H1 (cell line): ENCODE data around the gene SLC30A10. TPM values are rescaled to one million over a fixed set of nuclear protein-coding genes. Genes with fewer than 3 reads are reported as not detected.

Experiments
- CTCF ChIA-PET: fragments of 300-600 bp; sonication (Branson Sonifier 250); formaldehyde crosslinking; loops from one replicate; lab custom pipeline; 2021; ENCODE audit not compliant: partially characterized antibody; lab: Charles Lee
- POLR2A ChIA-PET: fragments of 300-600 bp; sonication (Branson Sonifier 250); formaldehyde crosslinking; loops from one replicate; lab custom pipeline; 2021; ENCODE audit warnings: inconsistent platforms; ENCODE audit not compliant: partially characterized antibody; lab: Charles Lee
- DNase-seq, 2 experiments: peaks; one replicate each; pipeline versions ENCODE4 v3.0.0 to v3.0.0-alpha.2; 2010 to 2022; ENCODE audit warnings: low spot score in 2 of 2, low read depth in 1 of 2, mixed read lengths in 1 of 2
- FAIRE-seq: peaks from 2 replicates; lab custom pipeline; 2011; peaks lifted over from hg19 to GRCh38; lab: Jason Lieb, UNC
- H2AFZ ChIP-seq: 2 replicates; pipeline ENCODE4 v1.8.1; 2012; ENCODE audit warnings: low read length, inconsistent platforms
- H2AK5ac ChIP-seq: 2 replicates; pipeline ENCODE4 v1.6.1; 2013; ENCODE audit warnings: low read depth, low read length
- H2BK120ac ChIP-seq: replicated peaks from 2 replicates; pipeline ENCODE3; 2013; ENCODE audit warnings: low read depth, low read length, inconsistent platforms
- H2BK12ac ChIP-seq: 2 replicates; pipeline ENCODE4 v1.6.1; 2013; ENCODE audit warnings: low read depth, low read length
- H2BK15ac ChIP-seq: 2 replicates; pipeline ENCODE4 v1.6.1; 2013; ENCODE audit warnings: low read length
- H2BK20ac ChIP-seq: 2 replicates; pipeline ENCODE4 v1.6.1; 2013; ENCODE audit warnings: low read length
- H2BK5ac ChIP-seq: 2 replicates; pipeline ENCODE4 v1.6.1; 2013; ENCODE audit warnings: low read depth, low read length
- H3K14ac ChIP-seq: 2 replicates; pipeline ENCODE4 v1.6.1; 2013; ENCODE audit warnings: inconsistent platforms; ENCODE audit not compliant: insufficient read length
- H3K18ac ChIP-seq: 2 replicates; pipeline ENCODE4 v1.6.1; 2013; ENCODE audit warnings: low read length; ENCODE audit errors: extremely low read depth
- H3K23ac ChIP-seq: 2 replicates; pipeline ENCODE4 v1.6.1; 2013; ENCODE audit warnings: inconsistent platforms; ENCODE audit not compliant: insufficient read length
- H3K23me2 ChIP-seq: 2 replicates; pipeline ENCODE4 v1.6.1; 2013; ENCODE audit warnings: low read depth, low read length
- H3K27ac ChIP-seq: 2 replicates; pipeline ENCODE4 v1.6.1; 2011; ENCODE audit warnings: low read depth, low read length, inconsistent platforms
- H3K27me3 ChIP-seq, 4 experiments: replicated peaks in 1 of 4; 1 replicate in 1 of 4; 2 replicates in 3 of 4; pipeline versions ENCODE4 v1.6.1 to v1.8.1; 2011 to 2013; ENCODE audit warnings: low read length in 3 of 4, mild to moderate bottlenecking in 3 of 4, inconsistent platforms in 2 of 4, mixed read lengths in 2 of 4, moderate library complexity in 1 of 4; ENCODE audit not compliant: control insufficient read depth in 3 of 4, insufficient read depth in 3 of 4; ENCODE audit errors: extremely low read depth in 1 of 4
- H3K36me3 ChIP-seq, 4 experiments: 2 replicates each; pipeline versions ENCODE4 v1.6.1 to v1.8.1; 2011 to 2013; ENCODE audit warnings: mild to moderate bottlenecking in 4 of 4, low read length in 3 of 4, moderate library complexity in 2 of 4, control low read depth in 1 of 4, inconsistent platforms in 1 of 4; ENCODE audit not compliant: insufficient read depth in 4 of 4, control insufficient read depth in 2 of 4
- H3K4ac ChIP-seq: replicated peaks from 2 replicates; pipeline ENCODE3; 2013; ENCODE audit warnings: low read length, low read depth, mixed read lengths, inconsistent platforms; ENCODE audit not compliant: insufficient read length
- H3K4me1 ChIP-seq, 4 experiments: replicated peaks in 1 of 4; 1 replicate in 1 of 4; 2 replicates in 3 of 4; pipeline versions ENCODE4 v1.6.1 to v1.8.1; 2011 to 2013; ENCODE audit warnings: low read length in 3 of 4, inconsistent platforms in 2 of 4, mixed read lengths in 1 of 4; ENCODE audit not compliant: insufficient read depth in 4 of 4, control insufficient read depth in 3 of 4
- H3K4me2 ChIP-seq, 2 experiments: 2 replicates each; pipeline versions ENCODE4 v1.6.1 to v1.8.1; 2011 to 2013; ENCODE audit warnings: low read depth in 2 of 2, low read length in 2 of 2, control low read depth in 1 of 2, inconsistent platforms in 1 of 2, mild to moderate bottlenecking in 1 of 2; ENCODE audit not compliant: insufficient read depth in 1 of 2
- H3K4me3 ChIP-seq, 4 experiments: fragments of 200-600, 300-600 bp in 1 of 4; sonication (generic), shearing (Covaris generic), sonication (Bioruptor Twin) in 1 of 4; 2 replicates each; pipeline versions ENCODE4 v1.5.1 to v1.8.1; 2011 to 2016; ENCODE audit warnings: low read length in 4 of 4, low read depth in 3 of 4, control low read depth in 2 of 4, inconsistent platforms in 2 of 4, mild to moderate bottlenecking in 2 of 4, mixed read lengths in 1 of 4, moderate library complexity in 1 of 4; ENCODE audit not compliant: insufficient read depth in 2 of 4; ENCODE audit errors: extremely low read depth in 1 of 4
- H3K56ac ChIP-seq: replicated peaks from 2 replicates; pipeline ENCODE3; 2013; ENCODE audit warnings: low read depth, mild to moderate bottlenecking, mixed read lengths, low read length, inconsistent platforms; ENCODE audit not compliant: insufficient read length
- H3K79me1 ChIP-seq: 2 replicates; pipeline ENCODE4 v1.6.1; 2013; ENCODE audit warnings: low read depth, low read length, control low read depth
- H3K79me2 ChIP-seq, 2 experiments: 2 replicates each; pipeline versions ENCODE4 v1.6.1 to v1.8.1; 2012 to 2013; ENCODE audit warnings: low read length in 2 of 2, mild to moderate bottlenecking in 2 of 2, inconsistent platforms in 1 of 2; ENCODE audit not compliant: insufficient read depth in 2 of 2, control insufficient read depth in 1 of 2
- H3K9ac ChIP-seq, 4 experiments: replicated peaks in 1 of 4; 1 replicate in 1 of 4; 2 replicates in 3 of 4; pipeline versions ENCODE4 v1.6.1 to v1.8.1; 2011 to 2013; ENCODE audit warnings: low read depth in 3 of 4, low read length in 3 of 4, control low read depth in 2 of 4, mild to moderate bottlenecking in 2 of 4, moderate library complexity in 2 of 4, inconsistent platforms in 1 of 4; ENCODE audit errors: extremely low read depth in 1 of 4
- H3K9me3 ChIP-seq, 2 experiments: 2 replicates each; pipeline versions ENCODE4 v1.6.1 to v1.8.1; 2012 to 2013; ENCODE audit warnings: mild to moderate bottlenecking in 2 of 2, moderate library complexity in 2 of 2, control low read depth in 1 of 2, inconsistent platforms in 1 of 2, low read depth in 1 of 2, low read length in 1 of 2, mixed read lengths in 1 of 2; ENCODE audit not compliant: insufficient read depth in 2 of 2
- H4K20me1 ChIP-seq, 2 experiments: replicated peaks in 1 of 2; 2 replicates each; pipeline versions ENCODE3 to v1.8.1; 2011 to 2013; ENCODE audit warnings: inconsistent platforms in 2 of 2, low read length in 2 of 2, mild to moderate bottlenecking in 1 of 2; ENCODE audit not compliant: insufficient read depth in 2 of 2, control insufficient read depth in 1 of 2
- H4K5ac ChIP-seq: 2 replicates; pipeline ENCODE4 v1.6.1; 2013; ENCODE audit warnings: low read length, low read depth, mixed read lengths, inconsistent platforms; ENCODE audit not compliant: insufficient read length
- H4K8ac ChIP-seq: 2 replicates; pipeline ENCODE4 v1.8.0; 2013; ENCODE audit warnings: mild to moderate bottlenecking, moderate library complexity, low read length, inconsistent platforms; ENCODE audit not compliant: insufficient read depth; ENCODE audit errors: extremely low read depth
- H4K91ac ChIP-seq: replicated peaks from 2 replicates; pipeline ENCODE3; 2013; ENCODE audit warnings: low read length, mixed read lengths, inconsistent platforms; ENCODE audit not compliant: insufficient read length
- CEBPB ChIP-seq: IDR thresholded peaks from 2 replicates; pipeline ENCODE4 v1.6.1; 2012; ENCODE audit warnings: low read depth, low read length
- EZH2 ChIP-seq: fragments of 200-600 bp; sonication (generic); IDR thresholded peaks from 2 replicates; pipeline ENCODE4 v1.7.1; 2012; ENCODE audit warnings: low read depth, mild to moderate bottlenecking, moderate library complexity, low read length, inconsistent platforms; ENCODE audit not compliant: severe bottlenecking
- KDM1A ChIP-seq: fragments of 200-600, 300-600 bp; sonication (generic); IDR thresholded peaks from 2 replicates; pipeline ENCODE4 v1.7.1; 2016; ENCODE audit warnings: mild to moderate bottlenecking, low read length, borderline replicate concordance
- RBBP5 ChIP-seq: IDR thresholded peaks from 2 replicates; pipeline ENCODE4 v1.7.1; 2012; ENCODE audit warnings: low read depth, mild to moderate bottlenecking, inconsistent platforms, low read length, moderate library complexity, borderline replicate concordance
- SIX5 ChIP-seq: IDR thresholded peaks from 2 replicates; pipeline ENCODE4 v1.6.1; 2011; ENCODE audit warnings: mild to moderate bottlenecking, low read depth, low read length
- SP4 ChIP-seq: IDR thresholded peaks from 2 replicates; pipeline ENCODE4 v1.6.1; 2012; ENCODE audit warnings: low read length, inconsistent platforms
- WGBS, 2 experiments: shearing (Covaris generic) in 1 of 2; methylation state at CpG; one replicate each; pipeline versions ENCODE4 v1.1.6 to v1.1.7; 2013 to 2015; ENCODE audit warnings: low lambda C conversion rate in 2 of 2, mixed read lengths in 2 of 2, inconsistent platforms in 1 of 2, low coverage in 1 of 2, missing lambda C conversion rate in 1 of 2; ENCODE audit not compliant: insufficient replicate concordance in 2 of 2, insufficient coverage in 1 of 2, insufficient read length in 1 of 2; ENCODE audit errors: extremely low coverage in 1 of 2, missing lambda C conversion rate in 1 of 2; 5-methylcytosine and 5-hydroxymethylcytosine counted together
- polyA plus RNA-seq, 7 experiments: library from polyadenylated mRNA; depleted of rRNA in 3 of 7; stranded (reverse) in 5 of 7; unstranded in 2 of 7; fragments of >200 nt in 5 of 7; fragments of 200-250 nt in 2 of 7; gene quantifications; 1 replicate in 5 of 7; 2 replicates in 1 of 7; 4 replicates in 1 of 7; pipeline versions ENCODE4 v1.2.1 to v1.2.3, GENCODE V29; 2011 to 2013; ENCODE audit warnings: missing spikeins in 2 of 7, mixed read lengths in 2 of 7
- total RNA-seq: library from RNA; stranded (reverse); fragmentation: NEBNext Ultra II Directional; extraction: Animal tissue kit (Norgen Biotek cat#: 25700); gene quantifications from 2 replicates; pipeline ENCODE4 v1.2.1, GENCODE V29; 2021
- TF ChIP-seq, protein P1 (sequence below): IDR thresholded peaks from 2 replicates; pipeline ENCODE4 v1.6.1; 2012; ENCODE audit warnings: low read length, inconsistent platforms
- TF ChIP-seq, protein P2 (sequence below), 3 experiments: IDR thresholded peaks; 1 replicate in 2 of 3; 2 replicates in 1 of 3; pipeline versions ENCODE4 v1.5.1 to v1.6.1; 2011; ENCODE audit warnings: low read length in 3 of 3, mild to moderate bottlenecking in 3 of 3, inconsistent platforms in 2 of 3, low read depth in 1 of 3, moderate library complexity in 1 of 3; ENCODE audit not compliant: insufficient read depth in 1 of 3; ENCODE audit errors: control extremely low read depth in 1 of 3

The SLC30A10 gene
- total and polyA plus RNA-seq, 2 of the 8 experiments (the other 6 are each of a cell fraction or from before 2014, with no cell fraction given) = 0.23 to 0.61 TPM

DNA sequence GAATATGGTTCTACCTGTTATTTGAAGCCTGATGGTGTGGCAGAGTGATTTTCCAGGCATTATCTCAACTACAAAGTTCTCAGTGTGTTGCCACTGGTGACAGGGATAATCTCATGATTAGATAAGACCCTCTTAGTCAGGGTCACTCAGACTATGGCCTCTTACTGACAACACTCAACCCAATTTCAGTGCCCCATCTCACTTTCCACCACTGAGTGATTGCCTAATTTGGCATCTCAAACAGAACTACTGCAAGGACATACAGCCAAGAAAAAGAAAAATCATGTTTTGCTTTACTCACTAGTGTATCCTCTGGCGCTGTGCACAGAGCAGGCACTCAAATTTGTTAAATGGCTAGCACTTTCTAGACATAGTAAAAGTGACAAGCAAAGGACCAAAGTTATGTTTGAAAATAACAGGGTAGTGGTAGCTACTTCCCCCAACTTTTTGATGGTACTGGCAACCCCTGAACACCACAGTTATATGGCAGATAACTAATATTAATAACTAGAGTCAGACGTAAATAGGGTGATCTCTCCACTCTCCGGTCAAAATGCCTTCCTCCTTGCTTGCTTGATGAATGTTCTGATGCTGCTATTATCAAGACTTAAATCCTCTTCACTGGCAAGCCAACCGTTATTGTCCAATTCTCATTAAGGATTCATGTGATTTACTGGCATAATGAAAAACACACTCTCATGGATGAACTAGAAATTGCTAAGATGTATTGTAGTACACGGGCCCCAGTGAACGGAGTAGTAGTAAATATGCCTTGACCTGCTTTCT lies 37.1 kb upstream of the SLC30A10 start:
- Histone ChIP-seq H3K9ac (no peak overlapping the region), H4K20me1 (no peaks in the 10 kb centered on the region), H2BK15ac (no peak overlapping the region), H2BK120ac (no peak overlapping the region), H2BK12ac (no peak overlapping the region), H2BK20ac (no peak overlapping the region), H2AK5ac (no peak overlapping the region), H3K36me3 (peaks cover 0 to 11% (median 4%) of the 10 kb centered on the region in 4 experiments; a peak in 2 of 8 replicates), H3K4me3 (no peak overlapping the region), H3K9me3 (no peaks in the 10 kb centered on the region), H2AFZ (no peak overlapping the region), H3K23ac (no peak overlapping the region), H3K56ac (no peak overlapping the region), H4K91ac (no peak overlapping the region), H3K4me2 (no peak overlapping the region), H3K79me1 (no peaks in the 10 kb centered on the region), H3K27ac (no peak overlapping the region), H3K27me3 (no peaks in the 10 kb centered on the region; a peak in 1 of 7 replicates), H3K18ac (no peak overlapping the region), H3K4me1 (no peaks in the 10 kb centered on the region), H4K8ac (no peak overlapping the region), H3K23me2 (no peaks in the 10 kb centered on the region), H3K79me2 (no peaks in the 10 kb centered on the region), H3K14ac (no peak overlapping the region), H2BK5ac (no peak overlapping the region), H3K4ac (no peak overlapping the region), H4K5ac (no peak overlapping the region)
- TF ChIP-seq, protein P1, sequence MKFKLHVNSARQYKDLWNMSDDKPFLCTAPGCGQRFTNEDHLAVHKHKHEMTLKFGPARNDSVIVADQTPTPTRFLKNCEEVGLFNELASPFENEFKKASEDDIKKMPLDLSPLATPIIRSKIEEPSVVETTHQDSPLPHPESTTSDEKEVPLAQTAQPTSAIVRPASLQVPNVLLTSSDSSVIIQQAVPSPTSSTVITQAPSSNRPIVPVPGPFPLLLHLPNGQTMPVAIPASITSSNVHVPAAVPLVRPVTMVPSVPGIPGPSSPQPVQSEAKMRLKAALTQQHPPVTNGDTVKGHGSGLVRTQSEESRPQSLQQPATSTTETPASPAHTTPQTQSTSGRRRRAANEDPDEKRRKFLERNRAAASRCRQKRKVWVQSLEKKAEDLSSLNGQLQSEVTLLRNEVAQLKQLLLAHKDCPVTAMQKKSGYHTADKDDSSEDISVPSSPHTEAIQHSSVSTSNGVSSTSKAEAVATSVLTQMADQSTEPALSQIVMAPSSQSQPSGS = no peak
- TF ChIP-seq CEBPB = no peak
- no peak for TF ChIP-seq EZH2
- TF ChIP-seq, protein P2, sequence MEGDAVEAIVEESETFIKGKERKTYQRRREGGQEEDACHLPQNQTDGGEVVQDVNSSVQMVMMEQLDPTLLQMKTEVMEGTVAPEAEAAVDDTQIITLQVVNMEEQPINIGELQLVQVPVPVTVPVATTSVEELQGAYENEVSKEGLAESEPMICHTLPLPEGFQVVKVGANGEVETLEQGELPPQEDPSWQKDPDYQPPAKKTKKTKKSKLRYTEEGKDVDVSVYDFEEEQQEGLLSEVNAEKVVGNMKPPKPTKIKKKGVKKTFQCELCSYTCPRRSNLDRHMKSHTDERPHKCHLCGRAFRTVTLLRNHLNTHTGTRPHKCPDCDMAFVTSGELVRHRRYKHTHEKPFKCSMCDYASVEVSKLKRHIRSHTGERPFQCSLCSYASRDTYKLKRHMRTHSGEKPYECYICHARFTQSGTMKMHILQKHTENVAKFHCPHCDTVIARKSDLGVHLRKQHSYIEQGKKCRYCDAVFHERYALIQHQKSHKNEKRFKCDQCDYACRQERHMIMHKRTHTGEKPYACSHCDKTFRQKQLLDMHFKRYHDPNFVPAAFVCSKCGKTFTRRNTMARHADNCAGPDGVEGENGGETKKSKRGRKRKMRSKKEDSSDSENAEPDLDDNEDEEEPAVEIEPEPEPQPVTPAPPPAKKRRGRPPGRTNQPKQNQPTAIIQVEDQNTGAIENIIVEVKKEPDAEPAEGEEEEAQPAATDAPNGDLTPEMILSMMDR (IDR thresholded peaks at IDR 0.05; ENCODE audit: control extremely low read depth in 1 of 3, insufficient read depth in 1 of 3, low read depth in 1 of 3, low read length in 3 of 3) = no peak
- TF ChIP-seq SP4 = no peak
- TF ChIP-seq SIX5 = no peak
- TF ChIP-seq KDM1A = no peak
- no peak for TF ChIP-seq RBBP5
- ChIA-PET POLR2A (interaction anchor here (1.2 kb wide), 1 partner anchor 13 kb away, joined by 3 read pairs; no protein-coding TSS in a partner anchor), CTCF (interaction anchor here (1.2 kb wide), 1 partner anchor 26 kb away, joined by 5 read pairs; no protein-coding TSS in a partner anchor)
- no peak for FAIRE-seq
- no peak for DNase-seq
- WGBS, 2 experiments = 94% methylated on average over 6 of the region's 6 CpGs; no CpG with 5 or more reads in 1 of the 2 experiments
